WTC11 (cell line): ENCODE data around the gene ZNF652. TPM values are rescaled to one million over a fixed set of nuclear protein-coding genes. Genes with fewer than 3 reads are reported as not detected.
A peak's percentile ranks its signal among the peaks of the same experiment; 100 is the strongest.

Experiments used
- ATAC-seq: fragments of 200-7000 bp; cut with Tn5 transposase; 2 replicates; pipeline ENCODE4 v1.10.0; 2021; ENCODE audit warnings: mild to moderate bottlenecking, moderate library complexity
- Bru-seq: library from RNA; stranded (reverse); fragments of 400-500 nt; gene quantifications from one replicate; lab custom pipeline; 2021; lab: Mats Ljungman, UMichigan
- CTCF ChIA-PET: fragments of 300-600 bp; sonication (Branson Sonifier 250); formaldehyde crosslinking; loops from one replicate; lab custom pipeline; 2021; ENCODE audit warnings: antibody characterized with exemption; lab: Charles Lee
- POLR2A ChIA-PET: fragments of 350-600 bp; sonication (Branson Sonifier 250); formaldehyde crosslinking; loops from one replicate; lab custom pipeline; 2021; ENCODE audit warnings: antibody characterized with exemption; lab: Charles Lee
- DNase-seq: peaks from one replicate; pipeline ENCODE4 v3.0.0; 2021; ENCODE audit warnings: low spot score
- H3K27ac Mint-ChIP-seq: 2 replicates; pipeline ENCODE4 v1.8.0; 2021; ENCODE audit warnings: mixed read lengths
- H3K27me3 Mint-ChIP-seq: 2 replicates; pipeline ENCODE4 v1.8.0; 2021; ENCODE audit warnings: low read depth, mild to moderate bottlenecking, moderate library complexity, mixed read lengths
- H3K36me3 Mint-ChIP-seq: 2 replicates; pipeline ENCODE4 v1.8.0; 2021; ENCODE audit warnings: mixed read lengths
- H3K4me1 Mint-ChIP-seq: 2 replicates; pipeline ENCODE4 v1.8.0; 2022; ENCODE audit warnings: mixed read lengths
- H3K4me3 Mint-ChIP-seq: 2 replicates; pipeline ENCODE4 v1.8.0; 2021; ENCODE audit warnings: mild to moderate bottlenecking, moderate library complexity, mixed read lengths
- H3K9me3 Mint-ChIP-seq: 2 replicates; pipeline ENCODE4 v1.8.0; 2021; ENCODE audit warnings: mixed read lengths
- E2F4 ChIP-seq: sonication (generic); formaldehyde crosslinking; IDR thresholded peaks from 2 replicates; pipeline ENCODE4 v1.8.1; 2022; ENCODE audit warnings: low read depth, mild to moderate bottlenecking, moderate library complexity, missing genetic modification reagents, borderline replicate concordance
- ETV6 ChIP-seq: sonication (generic); formaldehyde crosslinking; IDR thresholded peaks from 2 replicates; pipeline ENCODE4 v1.8.1; 2022; ENCODE audit warnings: mild to moderate bottlenecking, missing genetic modification reagents
- FOXP4 ChIP-seq: sonication (generic); formaldehyde crosslinking; IDR thresholded peaks from 2 replicates; pipeline ENCODE4 v1.8.0; 2022; ENCODE audit warnings: mild to moderate bottlenecking, missing genetic modification reagents
- GABPB1 ChIP-seq: sonication (generic); formaldehyde crosslinking; IDR thresholded peaks from 2 replicates; pipeline ENCODE4 v1.8.1; 2023; ENCODE audit warnings: mild to moderate bottlenecking, missing genetic modification reagents
- HMGA2 ChIP-seq: fragments of 250-450 bp; sonication (Bioruptor Pico); IDR thresholded peaks from 2 replicates; pipeline ENCODE4 v1.4.0; 2021; ENCODE audit warnings: mild to moderate bottlenecking, moderate library complexity
- KAT7 ChIP-seq: sonication (generic); formaldehyde crosslinking; IDR thresholded peaks from 2 replicates; pipeline ENCODE4 v1.8.1; 2023; ENCODE audit warnings: missing genetic modification reagents, mild to moderate bottlenecking, borderline replicate concordance
- MYBL2 ChIP-seq: sonication (generic); formaldehyde crosslinking; IDR thresholded peaks from 2 replicates; pipeline ENCODE4 v1.8.1; 2023; ENCODE audit warnings: mild to moderate bottlenecking, moderate library complexity, missing genetic modification reagents
- PRDM15 ChIP-seq: sonication (generic); formaldehyde crosslinking; IDR thresholded peaks from 2 replicates; pipeline ENCODE4 v1.8.0; 2022; ENCODE audit warnings: missing genetic modification reagents
- long read RNA-seq, 3 experiments: library from RNA in 1 of 3; library from capped mRNA in 1 of 3; library from polyadenylated mRNA in 1 of 3; unstranded in 2 of 3; stranded (forward) in 1 of 3; transcript quantifications; one replicate each; pipeline ENCODE4 v2.0.0, GENCODE V29; 2021
- total RNA-seq: library from RNA; stranded (reverse); gene quantifications from 3 replicates; pipeline ENCODE4 v1.2.3, GENCODE V29; 2021
- TF ChIP-seq, protein P1 (sequence below): sonication (generic); formaldehyde crosslinking; IDR thresholded peaks from 2 replicates; pipeline ENCODE4 v1.8.0; 2023; ENCODE audit warnings: missing genetic modification reagents
- TF ChIP-seq, protein P2 (sequence below): sonication (generic); formaldehyde crosslinking; IDR thresholded peaks from 2 replicates; pipeline ENCODE4 v1.8.1; 2023; ENCODE audit warnings: mild to moderate bottlenecking, missing genetic modification reagents, borderline replicate concordance
- TF ChIP-seq, protein P3 (sequence below): fragments of 200-600 bp; IDR thresholded peaks from 2 replicates; pipeline ENCODE4 v1.8.0; 2022; ENCODE audit warnings: antibody characterized with exemption

ZNF652 gene
- total RNA-seq (40.8 to 46.0 TPM (median 44.2 TPM) in 3 replicates), Bru-seq, nascent RNA (percentile 80 among the genes with signal in this experiment)
- long read RNA-seq, experiment 1, full-length matches to known transcripts: 1 of 41 reads
- long read RNA-seq, experiment 1, partial matches to known transcripts: 5 of 41 reads
- long read RNA-seq, experiment 1, other reads (novel, unspliced or antisense): 35 of 41 reads
- long read RNA-seq, experiment 2, partial matches to known transcripts: 0 of 34 reads
- long read RNA-seq, experiment 2, other reads (novel, unspliced or antisense): 34 of 34 reads
- long read RNA-seq, experiment 3: 0 reads

- H3K27ac Mint-ChIP-seq: peak within 1 kb of the TSS; percentile 93
Measured at GRCh38 chr17:49361902-49362722, at the start of gene ZNF652. Gene ZNF652 (minus strand): TSS chr17:49362250. CDS start chr17:49317725, 44,525 bp downstream.

GRCh38 chr17:49409066-49409465 is 47.0 kb upstream of the ZNF652 start:
- TF ChIP-seq, protein P1, sequence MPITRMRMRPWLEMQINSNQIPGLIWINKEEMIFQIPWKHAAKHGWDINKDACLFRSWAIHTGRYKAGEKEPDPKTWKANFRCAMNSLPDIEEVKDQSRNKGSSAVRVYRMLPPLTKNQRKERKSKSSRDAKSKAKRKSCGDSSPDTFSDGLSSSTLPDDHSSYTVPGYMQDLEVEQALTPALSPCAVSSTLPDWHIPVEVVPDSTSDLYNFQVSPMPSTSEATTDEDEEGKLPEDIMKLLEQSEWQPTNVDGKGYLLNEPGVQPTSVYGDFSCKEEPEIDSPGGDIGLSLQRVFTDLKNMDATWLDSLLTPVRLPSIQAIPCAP: no peak
- TF ChIP-seq, protein P2, sequence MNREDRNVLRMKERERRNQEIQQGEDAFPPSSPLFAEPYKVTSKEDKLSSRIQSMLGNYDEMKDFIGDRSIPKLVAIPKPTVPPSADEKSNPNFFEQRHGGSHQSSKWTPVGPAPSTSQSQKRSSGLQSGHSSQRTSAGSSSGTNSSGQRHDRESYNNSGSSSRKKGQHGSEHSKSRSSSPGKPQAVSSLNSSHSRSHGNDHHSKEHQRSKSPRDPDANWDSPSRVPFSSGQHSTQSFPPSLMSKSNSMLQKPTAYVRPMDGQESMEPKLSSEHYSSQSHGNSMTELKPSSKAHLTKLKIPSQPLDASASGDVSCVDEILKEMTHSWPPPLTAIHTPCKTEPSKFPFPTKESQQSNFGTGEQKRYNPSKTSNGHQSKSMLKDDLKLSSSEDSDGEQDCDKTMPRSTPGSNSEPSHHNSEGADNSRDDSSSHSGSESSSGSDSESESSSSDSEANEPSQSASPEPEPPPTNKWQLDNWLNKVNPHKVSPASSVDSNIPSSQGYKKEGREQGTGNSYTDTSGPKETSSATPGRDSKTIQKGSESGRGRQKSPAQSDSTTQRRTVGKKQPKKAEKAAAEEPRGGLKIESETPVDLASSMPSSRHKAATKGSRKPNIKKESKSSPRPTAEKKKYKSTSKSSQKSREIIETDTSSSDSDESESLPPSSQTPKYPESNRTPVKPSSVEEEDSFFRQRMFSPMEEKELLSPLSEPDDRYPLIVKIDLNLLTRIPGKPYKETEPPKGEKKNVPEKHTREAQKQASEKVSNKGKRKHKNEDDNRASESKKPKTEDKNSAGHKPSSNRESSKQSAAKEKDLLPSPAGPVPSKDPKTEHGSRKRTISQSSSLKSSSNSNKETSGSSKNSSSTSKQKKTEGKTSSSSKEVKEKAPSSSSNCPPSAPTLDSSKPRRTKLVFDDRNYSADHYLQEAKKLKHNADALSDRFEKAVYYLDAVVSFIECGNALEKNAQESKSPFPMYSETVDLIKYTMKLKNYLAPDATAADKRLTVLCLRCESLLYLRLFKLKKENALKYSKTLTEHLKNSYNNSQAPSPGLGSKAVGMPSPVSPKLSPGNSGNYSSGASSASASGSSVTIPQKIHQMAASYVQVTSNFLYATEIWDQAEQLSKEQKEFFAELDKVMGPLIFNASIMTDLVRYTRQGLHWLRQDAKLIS (CRISPR knock-in tag): no peak
- H3K4me1 Mint-ChIP-seq: 0 out of 2 replicates have a peak, but pooled peaks cover 3% of the 10 kb centered on the region
- H3K27ac Mint-ChIP-seq: no peak overlapping the region
- H3K27me3 Mint-ChIP-seq: no peaks in the 10 kb centered on the region
- DNase-seq (no peak), ATAC-seq (no peak)
- ChIA-PET POLR2A (no interaction called here), CTCF (interaction anchor here (0.9 to 6.4 kb wide), 17 partner anchors 9 to 181 kb away, joined by 3 to 129 read pairs (median 7); partner anchors contain the start of gene NGFR)
- no peaks in the 10 kb centered on the region for H3K9me3 Mint-ChIP-seq
- H3K4me3 Mint-ChIP-seq: no peak overlapping the region
- H3K36me3 Mint-ChIP-seq: peaks cover 84% of the 10 kb centered on the region

More at GRCh38 chr17:49361902-49362722, at the start of gene ZNF652:
- peak; percentile 98 for DNase-seq
- Mint-ChIP-seq H3K27me3 (no peaks in the 10 kb centered on the region), H3K4me3 (peak within 1 kb of the TSS; percentile 91), H3K9me3 (no peaks in the 10 kb centered on the region), H3K4me1 (peaks cover 42% of the 10 kb centered on the region), H3K36me3 (no peaks in the 10 kb centered on the region)
- peak; percentile 85 for ATAC-seq
- POLR2A ChIA-PET: interaction anchor here (0.8 kb wide), 2 partner anchors 9 to 38 kb away, joined by 3 to 4 read pairs; no protein-coding TSS in a partner anchor
- CTCF ChIA-PET: interaction anchor here (0.6 to 4.8 kb wide), 9 partner anchors 9 to 1325 kb away, joined by 3 to 19 read pairs (median 3); no protein-coding TSS in a partner anchor
- TF ChIP-seq GABPB1 (CRISPR knock-in tag) (peak; percentile 43; the same call in 1 of the 2 replicates), E2F4 (no peak), MYBL2 (CRISPR knock-in tag) (no peak), KAT7 (CRISPR knock-in tag) (0 out of 2 replicates have a peak, but pooled peaks have one; percentile 13), HMGA2 (CRISPR knock-in tag) (no peak), ETV6 (CRISPR knock-in tag) (no peak), FOXP4 (CRISPR knock-in tag) (peak; percentile 65)

GRCh38 chr17:49407981-49408501 is 46.0 kb upstream of the ZNF652 start:
- no peaks in the 10 kb centered on the region for H3K9me3 Mint-ChIP-seq
- ChIA-PET CTCF (interaction anchor here (0.5 to 6.4 kb wide), 47 partner anchors 8 to 380 kb away, joined by 3 to 129 read pairs (median 4); partner anchors contain the start of genes KAT7, NGFR and SLC35B1), POLR2A (interaction anchor here (1.0 kb wide), 1 partner anchor 149 kb away, joined by 3 read pairs; no protein-coding TSS in a partner anchor)
- peak; percentile 99 for ATAC-seq
- no peak for TF ChIP-seq MYBL2 (CRISPR knock-in tag)
- TF ChIP-seq, protein P3, sequence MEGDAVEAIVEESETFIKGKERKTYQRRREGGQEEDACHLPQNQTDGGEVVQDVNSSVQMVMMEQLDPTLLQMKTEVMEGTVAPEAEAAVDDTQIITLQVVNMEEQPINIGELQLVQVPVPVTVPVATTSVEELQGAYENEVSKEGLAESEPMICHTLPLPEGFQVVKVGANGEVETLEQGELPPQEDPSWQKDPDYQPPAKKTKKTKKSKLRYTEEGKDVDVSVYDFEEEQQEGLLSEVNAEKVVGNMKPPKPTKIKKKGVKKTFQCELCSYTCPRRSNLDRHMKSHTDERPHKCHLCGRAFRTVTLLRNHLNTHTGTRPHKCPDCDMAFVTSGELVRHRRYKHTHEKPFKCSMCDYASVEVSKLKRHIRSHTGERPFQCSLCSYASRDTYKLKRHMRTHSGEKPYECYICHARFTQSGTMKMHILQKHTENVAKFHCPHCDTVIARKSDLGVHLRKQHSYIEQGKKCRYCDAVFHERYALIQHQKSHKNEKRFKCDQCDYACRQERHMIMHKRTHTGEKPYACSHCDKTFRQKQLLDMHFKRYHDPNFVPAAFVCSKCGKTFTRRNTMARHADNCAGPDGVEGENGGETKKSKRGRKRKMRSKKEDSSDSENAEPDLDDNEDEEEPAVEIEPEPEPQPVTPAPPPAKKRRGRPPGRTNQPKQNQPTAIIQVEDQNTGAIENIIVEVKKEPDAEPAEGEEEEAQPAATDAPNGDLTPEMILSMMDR: peak; percentile 91
- TF ChIP-seq PRDM15 (CRISPR knock-in tag): no peak
- TF ChIP-seq ETV6 (CRISPR knock-in tag): no peak
- TF ChIP-seq, all 79 proteins: peak for 1
- Mint-ChIP-seq H3K4me3 (no peak overlapping the region), H3K36me3 (peaks cover 90% of the 10 kb centered on the region), H3K27me3 (no peaks in the 10 kb centered on the region), H3K27ac (0 out of 2 replicates have a peak overlapping the region, but pooled peaks have one; percentile 73), H3K4me1 (no peaks in the 10 kb centered on the region)
- DNase-seq: peak; percentile 91
